ENCODE data around the gene NKD2.

NKD2 gene

DNA sequence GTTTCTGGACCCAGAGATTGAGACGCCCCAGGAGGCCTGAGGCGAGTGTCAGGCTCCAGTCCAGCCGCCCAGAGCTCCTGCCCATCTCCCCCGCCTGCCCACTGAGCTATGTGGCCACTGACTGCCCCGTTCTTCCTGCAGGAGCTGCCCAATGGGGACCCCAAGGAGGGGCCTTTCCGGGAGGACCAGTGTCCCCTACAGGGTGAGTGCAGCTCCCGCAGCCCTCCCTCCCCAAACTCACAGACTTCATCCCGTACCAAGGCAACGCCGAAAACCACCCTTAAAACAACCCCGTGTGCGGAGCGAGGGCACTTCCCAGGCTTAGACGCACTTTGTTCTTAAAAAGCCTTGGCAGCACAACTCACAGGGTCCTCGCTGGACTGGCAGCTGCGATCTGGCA lies 23.4 kb downstream of the NKD2 start:
- DNase-seq, result no peak

DNA sequence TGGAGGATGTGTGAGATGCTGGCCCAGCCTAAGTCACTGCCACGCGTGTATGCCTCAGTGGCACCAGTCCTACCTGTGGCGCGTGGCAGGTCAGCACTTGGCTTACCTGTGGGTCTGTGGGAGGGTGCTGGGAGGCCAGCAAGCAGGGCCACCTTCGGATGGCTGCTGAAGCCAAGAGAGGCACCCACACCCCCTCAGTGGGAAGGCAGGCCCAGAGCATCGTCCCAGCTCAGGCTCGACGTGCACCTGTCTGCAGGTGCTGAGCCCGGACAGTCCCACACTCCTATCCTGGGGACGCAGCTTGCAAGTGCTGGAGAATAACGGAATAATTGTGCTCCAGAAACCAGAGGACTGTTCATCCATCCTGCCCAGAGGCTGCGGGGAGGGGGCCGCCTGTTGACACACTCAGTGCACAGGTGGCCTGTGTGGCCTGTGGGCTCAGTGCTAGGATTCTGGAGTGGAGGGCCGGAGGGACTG lies 24.0 kb downstream of the NKD2 start:
- DNase-seq, result no peak

DNA sequence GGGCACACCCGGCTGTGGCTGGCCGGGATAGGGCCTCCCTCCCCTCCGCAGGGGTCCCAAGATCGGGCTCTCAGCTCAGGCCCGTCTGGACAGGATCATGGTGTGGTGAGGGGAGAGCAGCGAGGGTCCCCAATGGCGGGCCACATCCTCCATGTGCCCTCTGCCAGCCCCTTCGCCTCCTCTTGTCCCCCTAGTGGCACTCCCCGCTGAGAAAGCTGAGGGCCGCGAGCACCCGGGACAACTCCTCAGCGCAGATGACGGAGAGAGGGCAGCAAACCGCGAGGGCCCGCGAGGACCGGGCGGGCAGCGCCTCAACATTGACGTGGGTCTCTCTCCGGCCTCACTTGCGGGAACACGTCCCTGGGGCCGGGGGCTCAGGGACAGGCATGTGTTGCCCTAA lies 24.6 kb downstream of the NKD2 start:
- DNase-seq, result no peak

DNA sequence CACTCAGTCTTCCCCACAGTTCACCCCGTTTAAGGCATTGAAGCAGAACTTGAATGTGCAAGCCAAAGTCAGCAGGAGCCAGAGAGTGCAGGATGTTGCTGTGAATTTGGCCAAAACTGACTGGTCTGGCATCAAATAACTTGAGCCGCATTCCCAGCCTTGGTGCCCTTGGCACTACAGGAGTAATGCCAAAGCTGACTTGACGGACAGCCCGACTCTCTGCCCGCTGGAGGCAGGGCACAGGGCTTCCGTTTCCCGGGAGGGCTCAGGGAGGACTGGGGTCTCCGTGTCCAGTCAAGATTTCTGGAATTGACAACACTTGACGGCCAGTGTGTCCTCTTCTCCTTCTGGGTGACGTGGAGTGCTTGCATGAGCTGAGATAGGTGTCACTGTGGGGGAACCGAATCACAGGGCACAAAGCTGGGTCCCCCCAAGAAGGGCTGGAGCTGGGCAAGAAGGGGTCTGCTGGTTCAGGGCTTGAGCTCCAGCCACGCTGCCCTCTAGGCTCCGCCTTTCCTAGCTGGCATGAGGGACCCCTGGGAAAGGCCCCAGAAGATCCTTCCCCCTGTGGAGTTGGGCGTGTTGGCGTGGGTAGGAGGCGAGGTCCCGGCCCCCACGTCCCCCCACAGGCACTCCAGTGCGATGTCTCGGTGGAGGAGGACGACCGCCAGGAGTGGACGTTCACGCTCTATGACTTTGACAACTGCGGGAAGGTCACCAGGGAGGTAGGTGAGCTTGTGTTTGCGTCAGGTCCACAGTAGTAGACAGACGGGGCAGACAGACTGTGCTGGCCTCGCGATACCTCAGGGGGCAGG lies 25.2 kb downstream of the NKD2 start:
- no peak for DNase-seq

DNA sequence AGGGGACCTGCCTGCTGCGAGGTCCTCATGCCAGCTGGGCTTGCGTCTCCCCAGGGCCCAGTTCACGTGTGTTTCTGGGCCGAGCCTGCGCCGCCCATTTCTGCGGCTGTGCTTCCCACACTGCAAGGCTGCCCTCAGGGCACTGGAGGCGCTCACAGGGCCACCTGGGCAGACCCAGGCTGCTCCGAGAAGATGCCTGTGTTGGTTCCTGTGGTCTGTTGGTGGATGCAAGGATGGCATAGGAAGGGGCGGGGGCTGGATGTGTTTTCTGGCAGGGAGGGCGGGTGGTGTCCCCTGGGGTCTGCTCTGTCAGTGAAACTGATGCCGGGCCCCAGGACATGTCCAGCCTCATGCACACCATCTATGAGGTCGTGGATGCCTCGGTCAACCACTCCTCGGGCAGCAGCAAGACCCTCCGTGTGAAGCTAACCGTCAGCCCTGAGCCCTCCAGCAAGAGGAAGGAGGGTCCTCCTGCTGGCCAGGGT lies 25.9 kb downstream of the NKD2 start:
- DNase-seq, result no peak

DNA sequence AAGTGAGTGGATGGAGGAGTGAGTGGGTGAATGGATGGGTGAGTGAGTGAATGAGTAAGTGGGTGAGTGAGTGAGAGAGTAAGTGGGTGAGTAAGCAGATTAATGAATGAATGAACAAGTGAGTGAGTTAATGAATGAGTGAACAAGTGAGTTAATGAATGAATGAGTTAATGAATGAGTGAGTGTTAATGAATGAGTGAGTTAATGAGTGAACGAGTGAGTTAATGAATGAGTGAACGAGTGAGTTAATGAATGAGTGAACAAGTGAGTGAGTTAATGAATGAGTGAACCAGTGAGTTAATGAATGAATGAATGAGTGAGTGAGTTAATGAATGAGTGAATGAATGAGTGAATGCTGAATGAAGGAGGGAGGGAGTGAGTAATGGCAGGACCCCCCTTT lies 26.4 kb downstream of the NKD2 start:
- DNase-seq, result no peak

DNA sequence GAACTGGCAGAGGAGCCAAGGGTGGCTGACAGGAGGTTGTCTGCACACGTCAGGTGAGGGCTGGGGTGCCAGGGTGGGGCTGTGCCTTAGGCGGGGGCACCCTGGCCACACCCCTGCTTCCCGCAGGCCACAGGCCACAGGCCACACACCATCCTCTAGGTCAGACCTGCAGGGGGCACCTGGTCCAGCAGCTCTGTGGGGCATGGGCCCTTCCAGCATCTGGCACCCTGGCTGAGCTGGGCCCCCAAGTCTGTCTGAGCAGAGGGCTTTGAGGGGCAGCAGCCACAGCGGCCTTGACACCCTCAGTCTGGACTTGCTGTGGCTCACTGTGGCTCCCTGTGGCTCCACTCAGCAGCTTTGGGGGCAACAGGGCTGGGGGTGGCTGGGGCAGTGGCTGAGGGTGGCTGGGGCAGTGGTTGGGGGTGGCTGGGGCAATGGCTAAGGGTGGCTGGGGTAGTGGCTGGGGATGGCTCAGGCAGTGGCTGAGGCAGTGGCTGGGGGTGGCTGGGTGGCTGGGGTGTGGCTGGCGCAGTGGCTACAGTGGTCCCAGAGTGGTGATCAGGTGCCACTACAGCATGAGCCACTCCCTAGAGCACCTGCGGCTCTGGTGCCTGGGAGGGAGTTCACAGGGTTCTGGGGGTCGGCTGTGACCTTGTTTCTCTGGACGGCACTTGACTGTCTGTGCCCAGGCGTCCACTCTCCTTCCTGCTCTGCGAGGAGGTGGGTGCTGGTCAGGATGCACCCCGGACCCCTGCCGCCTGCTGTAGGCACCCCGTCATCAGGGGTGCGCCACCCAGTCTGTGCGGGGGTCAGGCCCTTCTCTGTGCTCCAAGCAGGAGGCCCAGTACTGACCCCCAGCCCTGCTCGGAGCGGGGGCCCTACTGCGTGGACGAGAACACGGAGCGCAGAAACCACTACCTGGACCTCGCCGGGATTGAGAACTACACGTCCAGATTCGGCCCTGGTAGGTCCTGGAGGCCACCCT lies 27.1 kb downstream of the NKD2 start:
- no peak for DNase-seq

DNA sequence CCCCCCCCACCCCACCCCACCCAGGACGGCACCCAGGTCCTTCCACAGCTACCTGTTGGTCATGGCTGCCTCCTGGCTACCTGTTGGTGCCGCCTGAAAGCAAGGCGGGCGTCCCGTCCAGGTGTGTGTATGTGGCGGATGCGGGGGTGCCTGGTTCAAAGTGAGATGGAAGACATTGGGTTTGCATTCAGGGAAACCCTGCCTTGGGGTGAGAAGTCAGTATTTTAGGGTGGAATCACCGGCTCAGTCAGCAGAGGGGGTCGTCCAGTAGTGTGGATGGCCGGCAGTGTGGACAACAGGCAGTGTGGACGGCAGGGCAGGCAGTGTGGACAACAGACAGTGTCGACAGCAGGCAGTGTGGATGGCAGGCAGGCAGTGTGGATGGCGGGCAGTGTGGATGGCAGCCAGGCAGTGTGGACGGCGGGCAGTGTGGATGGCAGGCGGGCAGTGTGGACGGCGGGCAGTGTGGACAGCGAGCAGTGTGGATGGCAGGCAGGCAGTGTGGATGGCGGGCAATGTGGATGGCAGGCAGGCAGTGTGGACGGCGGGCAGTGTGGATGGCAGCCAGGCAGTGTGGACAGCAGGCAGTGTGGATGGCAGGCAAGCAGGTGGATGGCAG lies 28.0 kb downstream of the NKD2 start:
- no peak for DNase-seq

DNA sequence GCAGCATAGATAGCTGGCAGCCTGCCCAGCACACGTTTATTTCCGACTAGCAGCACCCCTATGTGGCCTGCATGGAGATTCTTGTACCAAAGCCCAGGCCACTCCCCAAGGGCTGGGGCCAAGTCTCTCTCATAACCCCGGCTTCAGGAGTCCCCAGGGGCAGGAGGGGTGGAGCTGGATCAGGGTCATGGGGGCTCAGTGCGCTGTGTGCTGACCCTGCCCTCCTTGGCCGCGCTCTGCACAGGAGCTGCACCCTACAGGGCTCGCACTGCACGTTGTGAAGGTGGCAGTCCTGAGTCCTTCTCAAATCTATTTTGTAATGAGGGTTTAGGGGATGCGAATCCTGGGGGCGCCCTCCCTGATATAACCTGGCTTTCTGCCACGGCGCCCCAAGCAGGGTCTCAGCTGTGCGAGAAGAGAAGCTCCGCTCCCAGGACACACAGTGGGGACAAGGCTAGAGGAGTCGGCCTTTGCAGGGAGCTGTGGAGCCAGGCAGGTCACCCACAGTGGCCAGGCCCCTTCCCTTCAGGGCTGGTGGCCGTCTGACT lies 28.6 kb downstream of the NKD2 start:
- DNase-seq, result no peak

DNA sequence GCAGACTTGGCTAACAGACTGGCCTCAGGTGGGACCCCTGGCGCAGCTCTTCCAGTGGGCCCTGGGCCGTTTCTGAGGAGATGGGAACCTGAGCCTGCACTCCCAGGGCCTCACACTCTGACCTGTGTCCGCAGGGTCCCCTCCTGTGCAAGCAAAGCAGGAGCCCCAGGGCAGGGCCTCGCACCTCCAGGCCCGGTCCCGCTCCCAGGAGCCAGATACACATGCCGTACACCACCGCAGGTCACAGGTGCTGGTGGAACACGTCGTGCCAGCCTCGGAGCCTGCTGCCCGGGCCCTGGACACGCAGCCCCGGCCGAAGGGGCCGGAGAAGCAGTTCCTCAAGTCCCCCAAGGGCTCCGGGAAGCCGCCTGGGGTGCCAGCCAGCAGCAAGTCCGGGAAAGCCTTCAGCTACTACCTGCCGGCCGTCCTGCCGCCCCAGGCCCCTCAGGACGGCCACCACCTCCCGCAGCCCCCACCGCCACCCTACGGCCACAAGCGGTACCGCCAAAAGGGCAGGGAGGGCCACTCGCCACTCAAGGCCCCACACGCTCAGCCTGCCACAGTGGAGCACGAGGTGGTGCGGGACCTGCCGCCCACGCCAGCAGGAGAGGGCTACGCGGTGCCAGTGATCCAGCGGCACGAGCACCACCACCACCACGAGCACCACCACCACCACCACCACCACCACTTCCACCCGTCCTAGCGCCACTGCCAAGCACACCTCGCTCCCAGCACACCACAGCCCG lies 29.2 kb downstream of the NKD2 start:
- no peak for DNase-seq

DNA sequence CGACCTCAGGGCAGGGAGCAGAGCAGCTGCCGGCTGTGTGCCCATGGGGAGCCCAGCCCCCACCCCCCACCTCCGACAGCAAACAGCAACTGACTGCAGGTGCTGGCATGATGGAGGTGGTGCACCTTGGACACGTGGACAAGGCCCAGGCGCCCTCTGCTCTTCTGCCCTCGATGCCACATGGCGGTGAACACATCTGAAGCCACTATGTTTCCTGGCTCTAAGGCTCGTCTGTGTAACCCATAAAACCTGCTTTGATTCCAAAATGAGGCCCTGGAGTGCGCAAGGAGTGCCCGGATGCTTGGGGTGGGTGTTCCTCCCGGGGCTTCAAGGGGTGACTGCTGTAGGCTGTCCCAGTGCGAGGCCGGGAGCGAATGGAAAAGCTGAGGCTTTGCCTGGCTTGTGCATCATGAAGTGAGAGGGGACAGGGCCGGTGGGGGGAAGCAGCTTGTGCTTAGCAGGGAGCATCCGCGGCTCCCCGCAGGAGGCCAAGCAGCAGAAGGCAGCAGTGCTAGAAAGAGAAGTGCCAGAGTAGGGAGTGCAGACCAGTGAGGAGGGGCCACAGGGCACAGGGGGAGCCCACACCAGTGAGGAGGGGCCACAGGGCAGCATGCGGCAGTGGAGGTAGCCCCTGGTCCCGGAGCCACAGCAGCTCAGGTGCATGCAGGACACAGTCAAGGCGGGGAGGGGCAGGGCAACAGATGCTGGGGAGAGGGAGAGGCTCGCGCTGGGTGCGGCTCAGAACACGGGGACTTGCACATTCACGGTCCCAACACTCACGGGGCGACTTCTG lies 30.0 kb downstream of the NKD2 start:
- DNase-seq, result no peak

DNA sequence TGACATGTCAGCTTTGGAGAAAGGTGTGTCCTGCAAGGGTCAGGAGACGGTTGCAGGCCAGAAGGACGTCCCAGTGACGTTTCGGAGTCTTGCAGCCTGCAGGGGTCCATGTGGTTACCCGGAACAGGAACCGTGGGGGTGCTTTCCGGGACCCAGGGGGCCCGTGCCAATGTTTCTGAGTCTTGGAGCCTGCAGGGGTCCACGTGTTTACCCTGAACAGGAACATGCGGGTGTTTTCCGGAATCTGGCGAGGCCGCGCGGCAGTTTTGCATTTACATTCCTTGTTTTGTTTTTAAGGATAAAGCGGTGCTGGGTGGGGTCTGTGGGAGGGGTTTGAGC lies 30.6 kb downstream of the NKD2 start:
- no peak for DNase-seq

DNA sequence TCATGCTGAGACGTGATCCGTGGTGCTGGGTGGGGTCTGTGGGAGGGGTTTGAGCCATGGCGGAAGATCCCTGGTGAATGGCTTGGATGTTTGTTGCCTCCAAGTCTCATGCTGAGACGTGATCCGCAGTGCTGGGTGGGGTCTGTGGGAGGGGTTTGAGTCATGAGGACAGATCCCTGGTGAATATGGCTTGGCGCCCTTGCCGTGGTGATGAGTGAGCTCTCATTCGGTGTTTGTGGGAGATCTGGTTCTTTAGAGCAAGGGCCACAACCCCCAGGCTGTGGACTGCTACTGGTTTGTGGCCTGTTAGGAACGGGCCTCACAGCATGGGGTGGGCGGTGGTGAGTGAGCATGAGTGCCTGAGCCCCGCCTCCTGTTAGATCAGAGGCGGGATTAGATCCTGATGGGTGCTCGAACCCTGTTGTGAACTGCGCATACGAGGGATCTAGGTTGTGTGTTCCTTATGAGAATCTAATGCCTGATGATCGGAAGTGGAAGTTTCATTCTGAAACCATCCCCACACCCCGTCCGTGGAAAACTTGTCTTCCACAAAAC lies 31.2 kb downstream of the NKD2 start:
- no peak for DNase-seq

DNA sequence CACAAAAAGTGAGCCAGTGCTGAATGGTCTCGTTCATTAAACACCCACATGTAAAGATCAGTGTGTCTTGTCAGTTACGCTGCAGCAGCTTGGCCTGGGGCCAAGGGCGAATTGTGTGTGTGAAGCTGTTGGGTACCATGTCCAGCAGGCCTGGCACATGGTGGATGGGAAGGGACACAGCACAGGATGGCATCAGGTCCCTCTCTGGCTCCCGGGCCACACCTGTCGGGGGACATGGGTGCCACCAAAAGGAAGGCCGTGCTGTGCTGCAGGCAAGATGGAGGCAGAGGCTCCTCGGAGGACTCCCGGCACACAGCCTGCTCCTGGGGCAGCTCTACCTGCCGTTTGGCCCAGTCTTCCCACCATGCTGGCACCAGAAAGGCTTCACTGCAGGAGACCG lies 32.0 kb downstream of the NKD2 start:
- no peak for DNase-seq

DNA sequence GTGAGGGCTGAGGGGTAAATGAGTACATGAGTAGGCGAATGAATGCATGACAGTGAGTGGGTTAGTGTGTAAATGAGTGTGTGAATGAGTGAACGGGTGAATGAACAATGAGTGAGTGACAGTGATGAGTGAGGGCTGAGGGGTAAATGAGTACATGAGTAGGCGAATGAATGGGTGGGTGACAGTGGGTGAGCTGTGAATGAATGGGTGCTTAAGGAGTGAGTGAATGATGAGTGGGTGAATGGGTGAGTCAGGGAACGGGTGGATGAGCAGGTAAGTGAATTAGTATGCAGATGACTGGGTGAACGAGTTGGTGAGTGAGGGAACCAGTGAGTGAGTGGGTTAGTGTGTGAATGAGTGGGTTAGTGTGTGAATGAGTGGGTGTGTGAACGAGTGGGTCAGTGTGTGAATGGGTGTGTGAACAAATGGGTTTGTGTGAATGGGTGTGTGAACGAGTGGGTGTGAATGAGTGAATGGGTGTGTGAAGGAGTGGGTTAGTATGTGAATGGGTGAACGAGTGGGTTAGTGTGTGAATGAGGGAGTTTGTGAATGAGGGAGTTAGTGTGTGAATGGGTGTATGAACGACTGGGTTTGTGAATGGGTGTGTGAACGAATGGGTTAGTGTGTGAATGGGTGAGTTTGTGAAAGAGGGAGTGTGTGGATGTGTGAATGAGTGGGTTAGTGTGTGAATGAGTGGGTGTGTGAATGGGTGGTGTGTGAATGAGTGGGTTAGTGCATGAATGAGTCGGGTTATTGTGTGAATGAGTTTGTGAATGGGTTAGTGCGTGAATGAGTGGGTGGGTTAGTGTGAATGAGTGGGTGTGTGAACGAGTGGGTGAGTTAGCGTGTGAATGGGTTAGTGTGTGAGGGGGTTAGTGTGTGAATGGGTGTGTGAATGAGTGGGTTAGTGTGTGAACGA lies 32.9 kb downstream of the NKD2 start:
- no peak for DNase-seq

DNA sequence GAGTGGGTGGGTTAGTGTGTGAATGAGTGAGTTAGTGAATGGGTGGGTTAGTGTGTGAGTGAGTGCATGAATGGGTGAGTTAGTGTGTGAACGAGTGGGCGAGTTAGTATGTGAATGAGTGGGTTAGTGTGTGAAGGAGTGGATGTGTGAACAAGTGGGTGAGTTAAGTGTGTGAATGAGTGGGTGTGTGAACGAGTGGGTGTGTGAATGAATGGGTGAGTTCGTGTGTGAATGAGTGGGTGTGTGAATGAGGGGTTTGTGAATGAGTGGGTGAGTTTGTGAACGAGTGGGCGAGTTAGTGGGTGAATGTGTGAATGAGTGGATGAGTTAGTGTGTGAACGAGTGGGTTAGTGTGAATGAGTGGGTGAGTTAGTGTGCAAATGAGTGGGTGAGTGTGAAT lies 34.0 kb downstream of the NKD2 start:
- no peak for DNase-seq

DNA sequence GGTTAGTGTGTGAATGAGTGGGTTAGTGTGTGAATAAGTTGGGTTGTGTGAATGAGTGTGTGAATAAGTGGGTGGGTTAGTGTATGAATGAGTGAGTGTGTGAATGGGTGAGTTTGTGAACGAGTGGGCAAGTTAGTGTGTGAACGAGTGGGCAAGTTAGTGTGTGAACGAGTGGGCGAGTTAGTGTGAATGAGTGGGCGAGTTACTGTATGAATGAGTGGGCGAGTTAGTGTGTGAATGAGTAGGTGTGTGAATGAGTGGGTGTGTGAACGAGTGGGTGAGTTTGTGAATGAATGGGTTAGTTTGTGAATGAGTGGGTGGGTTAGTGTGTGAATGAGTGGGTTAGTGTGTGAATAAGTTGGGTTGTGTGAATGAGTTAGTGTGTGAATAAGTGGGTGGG lies 34.7 kb downstream of the NKD2 start:
- DNase-seq, result no peak

DNA sequence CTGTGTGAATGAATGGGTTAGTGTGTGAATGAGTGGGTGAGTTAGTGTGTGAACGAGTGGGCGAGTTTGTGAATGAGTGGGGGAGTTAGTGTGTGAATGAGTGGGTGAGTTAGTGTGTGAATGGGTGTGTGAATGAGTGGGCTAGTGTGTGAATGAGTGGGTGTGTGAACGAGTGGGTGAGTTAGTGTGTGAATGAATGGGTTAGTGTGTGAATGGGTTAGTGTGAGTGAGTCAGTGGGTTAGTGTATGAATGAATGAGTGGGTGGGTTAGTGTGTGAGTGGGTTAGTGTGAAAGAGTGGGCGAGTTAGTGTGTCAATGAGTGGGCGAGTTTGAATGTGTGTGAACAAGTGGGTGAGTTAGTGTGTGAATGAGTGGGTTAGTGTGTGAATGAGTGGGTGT lies 35.5 kb downstream of the NKD2 start:
- DNase-seq, result no peak

DNA sequence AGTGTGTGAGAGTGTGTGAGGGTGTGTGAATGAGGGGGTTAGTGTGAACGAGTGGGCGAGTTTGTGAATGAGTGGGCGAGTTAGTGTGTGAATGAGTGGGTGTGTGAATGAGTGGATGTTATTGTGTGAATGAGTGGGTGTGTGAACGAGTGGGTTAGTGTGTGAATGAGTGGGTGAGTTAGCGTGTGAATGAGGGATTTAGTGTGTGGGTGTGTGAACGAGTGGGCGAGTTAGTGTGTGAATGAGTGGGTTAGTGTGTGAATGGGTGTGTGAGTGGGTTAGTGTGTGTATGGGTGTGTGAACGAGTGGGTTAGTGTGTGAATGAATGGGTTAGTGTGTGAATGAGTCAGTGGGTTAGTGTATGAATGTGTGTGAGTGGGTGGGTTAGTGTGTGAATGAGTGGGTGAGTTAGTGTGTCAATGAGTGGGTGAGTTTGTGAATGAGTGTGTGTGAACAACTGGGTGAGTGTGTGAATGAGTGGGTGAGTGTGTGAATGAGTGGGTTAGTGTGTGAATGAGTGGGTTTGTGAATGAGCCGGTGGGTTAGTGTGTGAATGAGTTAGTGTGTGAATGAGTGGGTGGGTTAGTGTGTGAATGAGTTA lies 37.5 kb downstream of the NKD2 start:
- DNase-seq, result no peak
